ENCODE results near the gene RIPK1.
"Not testable (repeated sequence)": the region's sequence is repeated elsewhere in the genome, so short reads cannot be mapped to it uniquely, and the experiment has no call there.

The RIPK1 gene

DNA sequence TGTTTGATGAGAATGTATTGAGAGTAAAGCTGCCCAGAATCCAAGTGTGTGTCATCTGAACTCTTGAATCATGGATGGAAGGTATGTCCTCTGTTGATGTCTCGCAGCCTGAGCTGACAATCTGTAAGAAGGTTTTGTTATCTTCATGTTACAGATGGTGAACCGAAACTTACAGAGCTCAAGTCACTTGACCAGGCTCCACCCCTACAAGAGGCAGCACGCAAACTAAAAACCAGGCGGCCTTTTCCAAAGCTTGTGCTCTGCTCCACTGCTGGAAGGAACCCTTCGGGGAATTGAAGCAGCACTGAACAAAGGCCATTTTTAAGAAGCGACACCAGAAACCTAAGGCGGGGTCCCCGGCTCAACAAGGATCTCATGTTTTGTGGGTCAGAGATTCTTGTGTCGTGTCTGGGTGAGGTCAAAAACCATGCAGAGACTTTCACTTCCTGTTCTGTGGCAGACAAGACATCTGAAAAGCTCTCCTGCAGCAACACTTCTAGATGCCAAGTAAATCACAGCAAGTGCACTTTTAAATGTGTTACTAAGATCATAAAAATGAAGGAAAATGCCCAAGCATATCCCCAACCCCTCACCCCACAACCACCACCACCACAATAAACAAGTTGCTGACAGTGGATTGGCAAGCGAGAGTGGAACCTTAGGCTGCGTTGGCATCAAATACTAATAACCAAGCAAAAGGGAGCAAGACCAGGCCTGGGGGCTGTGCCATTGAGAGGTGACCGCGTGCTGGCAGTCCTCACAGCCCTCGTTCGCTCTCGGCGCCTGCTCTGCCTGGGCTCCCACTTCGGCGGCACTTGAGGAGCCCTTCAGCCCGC, 41.3 kb upstream of the RIPK1 start:
- H3K27ac ChIP-seq, result no peak overlapping the region
- TF ChIP-seq, protein P1, sequence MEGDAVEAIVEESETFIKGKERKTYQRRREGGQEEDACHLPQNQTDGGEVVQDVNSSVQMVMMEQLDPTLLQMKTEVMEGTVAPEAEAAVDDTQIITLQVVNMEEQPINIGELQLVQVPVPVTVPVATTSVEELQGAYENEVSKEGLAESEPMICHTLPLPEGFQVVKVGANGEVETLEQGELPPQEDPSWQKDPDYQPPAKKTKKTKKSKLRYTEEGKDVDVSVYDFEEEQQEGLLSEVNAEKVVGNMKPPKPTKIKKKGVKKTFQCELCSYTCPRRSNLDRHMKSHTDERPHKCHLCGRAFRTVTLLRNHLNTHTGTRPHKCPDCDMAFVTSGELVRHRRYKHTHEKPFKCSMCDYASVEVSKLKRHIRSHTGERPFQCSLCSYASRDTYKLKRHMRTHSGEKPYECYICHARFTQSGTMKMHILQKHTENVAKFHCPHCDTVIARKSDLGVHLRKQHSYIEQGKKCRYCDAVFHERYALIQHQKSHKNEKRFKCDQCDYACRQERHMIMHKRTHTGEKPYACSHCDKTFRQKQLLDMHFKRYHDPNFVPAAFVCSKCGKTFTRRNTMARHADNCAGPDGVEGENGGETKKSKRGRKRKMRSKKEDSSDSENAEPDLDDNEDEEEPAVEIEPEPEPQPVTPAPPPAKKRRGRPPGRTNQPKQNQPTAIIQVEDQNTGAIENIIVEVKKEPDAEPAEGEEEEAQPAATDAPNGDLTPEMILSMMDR (conservative IDR thresholded peaks at IDR 0.05), result no peak
- TF ChIP-seq ZFX (IDR thresholded peaks at IDR 0.05), result no peak

DNA sequence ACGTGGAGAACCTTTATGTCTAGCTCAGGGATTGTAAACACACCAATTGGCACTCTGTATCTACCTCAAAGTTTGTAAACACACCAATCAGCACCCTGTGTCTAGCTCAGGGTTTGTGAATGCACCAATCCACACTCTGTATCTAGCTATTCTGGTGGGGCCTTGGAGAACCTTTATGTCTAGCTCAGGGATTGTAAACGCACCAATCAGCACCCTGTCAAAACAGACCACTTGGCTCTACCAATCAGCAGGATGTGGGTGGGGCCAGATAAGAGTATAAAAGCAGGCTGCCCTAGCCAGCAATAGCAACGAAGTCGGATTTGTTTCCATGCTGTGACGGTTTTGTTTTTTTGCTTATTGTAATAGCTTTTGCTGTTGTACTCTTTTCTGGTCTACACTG, 40.1 kb upstream of the RIPK1 start:
- H3K27ac ChIP-seq, result not testable (repeated sequence)

DNA sequence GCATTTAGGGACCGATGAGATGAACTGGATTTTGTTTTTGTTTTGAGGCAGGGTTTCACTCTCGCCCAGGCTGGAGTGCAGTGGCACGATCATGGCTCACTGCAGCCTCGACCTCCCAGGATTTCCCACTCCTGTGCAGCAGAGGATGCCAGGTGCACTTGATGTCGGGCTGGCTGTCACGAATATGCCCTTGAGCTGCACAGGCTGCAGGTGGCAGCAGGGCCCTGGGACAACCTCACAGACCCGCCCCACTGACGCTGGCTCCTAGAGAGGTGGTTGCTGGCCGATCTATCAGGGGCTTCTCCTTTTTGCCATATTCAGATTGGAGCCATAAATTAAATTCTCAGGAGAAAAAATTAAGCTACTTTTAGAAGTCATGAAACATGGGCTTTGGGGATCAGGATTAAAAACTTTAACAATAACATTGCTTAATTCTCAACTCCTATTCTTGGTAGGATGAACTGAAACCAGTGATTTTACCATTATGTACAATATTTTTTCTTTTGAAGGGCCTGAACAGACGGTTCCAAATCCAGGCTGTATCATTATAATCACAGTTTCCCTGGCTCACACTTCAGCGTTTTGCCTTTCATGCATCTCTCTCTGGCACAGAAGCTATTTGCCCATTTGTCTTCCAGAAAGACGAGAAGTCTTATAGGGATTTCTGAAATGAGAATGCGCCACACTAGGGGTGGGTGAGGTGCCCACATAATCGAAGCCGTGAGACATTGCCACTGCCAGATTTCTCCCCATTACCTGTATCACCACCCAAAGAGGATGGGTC, 36.2 kb upstream of the RIPK1 start:
- no peak overlapping the region for H3K27ac ChIP-seq
- TF ChIP-seq ZFX (IDR thresholded peaks at IDR 0.05), result no peak
- TF ChIP-seq, protein P1 (conservative IDR thresholded peaks at IDR 0.05), result no peak

DNA sequence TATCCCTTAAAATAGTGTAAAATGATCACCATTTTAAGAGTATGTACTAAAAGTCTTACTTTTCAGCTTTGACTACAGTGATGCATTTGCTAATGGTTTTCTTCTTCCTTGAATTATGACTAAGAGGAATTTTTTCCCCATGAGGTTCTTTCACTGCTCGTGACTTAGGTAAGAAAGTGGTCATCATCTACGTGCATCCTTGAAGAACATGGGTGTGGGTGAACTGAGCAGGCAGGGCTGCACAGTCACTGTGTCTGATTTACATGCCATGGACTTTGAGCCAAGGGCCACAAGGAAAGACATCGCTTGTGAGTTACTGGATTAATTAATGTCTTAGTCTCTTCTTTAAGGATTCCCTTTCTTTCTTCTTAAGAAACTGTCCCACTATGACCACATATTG, 35.3 kb upstream of the RIPK1 start:
- no peak for TF ChIP-seq ZFX (IDR thresholded peaks at IDR 0.05)
- TF ChIP-seq, protein P1 (conservative IDR thresholded peaks at IDR 0.05), result no peak
- no peak overlapping the region for H3K27ac ChIP-seq

DNA sequence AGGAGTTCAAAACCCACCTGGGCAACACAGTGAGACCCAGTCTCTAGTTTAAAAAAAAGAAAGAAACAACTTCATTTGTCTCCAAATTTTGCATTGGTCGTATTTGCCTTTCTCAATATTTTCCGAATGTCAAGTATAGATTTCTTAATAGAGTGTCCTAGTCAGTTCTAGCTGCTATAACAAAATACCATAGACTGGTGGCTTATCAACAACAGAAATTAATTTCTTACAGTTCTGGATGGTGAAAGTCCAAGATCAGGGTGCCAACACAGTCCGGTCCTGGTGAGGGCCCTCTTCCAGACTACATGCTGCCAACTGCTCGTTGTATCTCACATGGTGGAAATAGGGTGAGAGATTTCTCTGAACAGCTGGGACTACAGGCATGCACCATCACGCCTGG, 34.6 kb upstream of the RIPK1 start:
- no peak overlapping the region for H3K27ac ChIP-seq
- TF ChIP-seq, protein P1 (conservative IDR thresholded peaks at IDR 0.05), result no peak
- no peak for TF ChIP-seq ZFX (IDR thresholded peaks at IDR 0.05)

DNA sequence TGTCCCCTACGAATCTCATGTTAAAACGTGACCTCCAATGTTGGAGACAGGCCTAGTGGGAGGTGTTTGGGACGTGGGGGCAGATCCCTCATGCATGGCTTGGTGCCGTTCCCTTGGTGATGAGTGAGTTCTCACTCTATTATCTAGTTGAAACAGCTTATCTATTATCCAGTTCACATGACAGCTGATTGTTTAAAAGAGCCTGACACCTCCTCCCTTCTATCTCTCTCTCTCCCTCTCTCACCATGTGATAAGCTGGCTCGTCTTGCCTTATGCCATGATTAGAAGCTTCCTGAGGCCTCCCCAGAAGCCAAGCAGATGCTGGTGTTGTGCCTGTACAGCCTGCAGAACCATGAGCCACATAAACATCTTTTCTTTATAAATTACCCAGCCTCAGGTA, 32.9 kb upstream of the RIPK1 start:
- TF ChIP-seq, protein P1 (conservative IDR thresholded peaks at IDR 0.05), result no peak
- TF ChIP-seq ZFX (IDR thresholded peaks at IDR 0.05), result no peak
- H3K27ac ChIP-seq, result no peak overlapping the region

DNA sequence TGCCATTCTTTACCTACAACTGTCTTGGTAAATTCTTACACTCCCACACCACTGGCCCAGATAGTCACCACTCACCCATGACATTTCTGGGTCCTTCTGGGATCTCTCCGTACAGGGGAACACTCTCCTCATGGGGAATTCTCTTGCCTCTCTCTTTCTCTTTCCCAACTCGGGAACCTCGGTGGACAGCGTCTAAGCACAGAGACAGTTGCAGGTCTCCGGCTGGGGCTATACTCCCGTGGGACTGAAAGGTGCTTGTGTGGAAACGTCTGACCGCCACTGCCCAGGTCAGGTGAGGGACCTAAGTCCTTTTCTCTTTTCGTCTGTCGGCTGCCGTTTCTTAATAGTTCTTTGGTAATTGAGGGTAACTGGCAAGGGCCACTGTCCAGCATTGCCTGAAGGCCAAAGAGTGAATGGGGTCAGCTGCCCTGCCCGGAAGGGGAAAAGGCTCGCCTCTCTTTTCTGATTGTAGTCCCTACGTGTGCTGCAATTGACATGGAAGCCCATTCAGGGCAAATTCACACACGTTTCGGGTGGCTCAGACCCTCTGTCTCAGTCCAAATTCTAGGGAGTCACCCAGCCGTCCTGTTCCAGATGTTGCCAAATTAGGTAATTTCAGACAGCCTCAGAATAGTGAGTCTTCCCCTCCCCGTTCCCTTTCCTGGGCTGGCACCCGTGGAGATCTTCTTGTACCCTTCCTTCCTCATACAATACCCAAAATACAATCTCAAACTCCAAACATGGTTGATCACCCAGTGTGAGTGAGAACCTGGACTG, 31.2 kb upstream of the RIPK1 start:
- no peak overlapping the region for H3K27ac ChIP-seq
- TF ChIP-seq, protein P1 (conservative IDR thresholded peaks at IDR 0.05), result no peak

Data from C4-2B (cell line).